Sigmoid colon (tissue), 7 donors: ENCODE data around the gene TBCD. TPM values are rescaled to one million over a fixed set of nuclear protein-coding genes. Genes with fewer than 3 reads are reported as not detected.

ENCODE experiments used
- DNase-seq: peaks from one replicate; pipeline ENCODE4 v3.0.0-alpha.2; 2019
- H3K27ac ChIP-seq, 4 donors: fragments of 200-600 bp; sonication (generic); one replicate each; pipeline ENCODE4 v1.5.1; 2016 to 2019; ENCODE audit warnings: mild to moderate bottlenecking in 1 of 4
- H3K27me3 ChIP-seq, 3 donors: fragments of 200-600 bp; sonication (generic); one replicate each; pipeline ENCODE4 v1.5.1; 2019; ENCODE audit warnings: mild to moderate bottlenecking in 1 of 3
- H3K36me3 ChIP-seq, 4 donors: fragments of 200-600 bp; sonication (generic); one replicate each; pipeline ENCODE4 v1.5.1; 2016 to 2019
- H3K4me1 ChIP-seq, 4 donors: fragments of 200-600 bp; sonication (generic); one replicate each; pipeline ENCODE4 v1.5.1; 2017 to 2019
- H3K4me3 ChIP-seq, 4 donors: fragments of 200-600 bp; sonication (generic); one replicate each; pipeline ENCODE4 v1.5.1; 2017 to 2019; ENCODE audit warnings: mild to moderate bottlenecking in 2 of 4, moderate library complexity in 1 of 4
- H3K9me3 ChIP-seq, 4 donors: fragments of 200-600 bp in 3 of 4; sonication (generic) in 3 of 4; one replicate each; pipeline versions ENCODE4 v1.5.1 to v1.6.1; 2013 to 2019
- EP300 ChIP-seq, 4 donors: sonication (generic); formaldehyde crosslinking; IDR thresholded peaks; one replicate each; pipeline ENCODE4 v1.6.1; 2017; ENCODE audit warnings: antibody characterized with exemption in 4 of 4
- POLR2A ChIP-seq, 2 donors: fragments of 450-650 bp; IDR thresholded peaks; one replicate each; pipeline ENCODE4 v1.6.1; 2016; ENCODE audit warnings: antibody characterized with exemption in 2 of 2, mild to moderate bottlenecking in 2 of 2, moderate library complexity in 2 of 2
- POLR2AphosphoS5 ChIP-seq, 4 donors: sonication (generic); formaldehyde crosslinking; IDR thresholded peaks; one replicate each; pipeline ENCODE4 v1.6.1; 2017; ENCODE audit warnings: antibody characterized with exemption in 4 of 4
- WGBS, 2 donors: extraction: QIAGEN DNeasy Blood & Tissue Kit; methylation state at CpG; one replicate each; pipeline ENCODE4 v1.1.7; 2013; 5-methylcytosine and 5-hydroxymethylcytosine counted together
- intact Hi-C: fragments of 100-400 bp; cut with DNase I; formaldehyde crosslinking; loops from one replicate; pipeline ENCODE4 v1.15.1; 2023
- polyA plus RNA-seq, 3 donors: library from polyadenylated mRNA; stranded (reverse); fragments of 200-250 nt; gene quantifications; one replicate each; pipeline ENCODE4 v1.2.3, GENCODE V29; 2013
- total RNA-seq, 4 donors: library from RNA; depleted of rRNA; stranded (reverse); fragments of >200 nt; gene quantifications; one replicate each; pipeline ENCODE4 v1.1.0, GENCODE V29; 2016
- TF ChIP-seq, protein P1 (sequence below), 4 experiments: fragments of 450-650 bp in 3 of 4; fragments of 200-600 bp in 1 of 4; IDR thresholded peaks; one replicate each; pipeline ENCODE4 v1.5.1; 2016 to 2019; ENCODE audit warnings: antibody characterized with exemption in 4 of 4, mild to moderate bottlenecking in 3 of 4, moderate library complexity in 2 of 4
- donor health status: healthy with polysubstance abuse.
- donor health status: Bipolar disorder and iron deficiency.
- donor health status: healthy.

Gene TBCD
- total and polyA plus RNA-seq, 7 donors = 11.1 to 77.4 (median 34.2) TPM

GRCh38 chr17:82989881-82990280 lies 238.0 kb downstream of the TBCD start:
- DNase-seq = no peak
- Histone ChIP-seq H3K9me3 (no peaks in the 10 kb centered on the region), H3K27ac (no peak overlapping the region), H3K27me3 (no peaks in the 10 kb centered on the region), H3K4me3 (no peak overlapping the region), H3K36me3 (no peaks in the 10 kb centered on the region), H3K4me1 (no peaks in the 10 kb centered on the region)
- intact Hi-C loops = no loop called here
- TF ChIP-seq, protein P1, sequence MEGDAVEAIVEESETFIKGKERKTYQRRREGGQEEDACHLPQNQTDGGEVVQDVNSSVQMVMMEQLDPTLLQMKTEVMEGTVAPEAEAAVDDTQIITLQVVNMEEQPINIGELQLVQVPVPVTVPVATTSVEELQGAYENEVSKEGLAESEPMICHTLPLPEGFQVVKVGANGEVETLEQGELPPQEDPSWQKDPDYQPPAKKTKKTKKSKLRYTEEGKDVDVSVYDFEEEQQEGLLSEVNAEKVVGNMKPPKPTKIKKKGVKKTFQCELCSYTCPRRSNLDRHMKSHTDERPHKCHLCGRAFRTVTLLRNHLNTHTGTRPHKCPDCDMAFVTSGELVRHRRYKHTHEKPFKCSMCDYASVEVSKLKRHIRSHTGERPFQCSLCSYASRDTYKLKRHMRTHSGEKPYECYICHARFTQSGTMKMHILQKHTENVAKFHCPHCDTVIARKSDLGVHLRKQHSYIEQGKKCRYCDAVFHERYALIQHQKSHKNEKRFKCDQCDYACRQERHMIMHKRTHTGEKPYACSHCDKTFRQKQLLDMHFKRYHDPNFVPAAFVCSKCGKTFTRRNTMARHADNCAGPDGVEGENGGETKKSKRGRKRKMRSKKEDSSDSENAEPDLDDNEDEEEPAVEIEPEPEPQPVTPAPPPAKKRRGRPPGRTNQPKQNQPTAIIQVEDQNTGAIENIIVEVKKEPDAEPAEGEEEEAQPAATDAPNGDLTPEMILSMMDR (IDR thresholded peaks at IDR 0.05) = no peak
- TF ChIP-seq EP300 (IDR thresholded peaks at IDR 0.05) (no peak), POLR2A (IDR thresholded peaks at IDR 0.05) (no peak), POLR2AphosphoS5 (IDR thresholded peaks at IDR 0.05) (no peak)
- 96 to 98% methylated on average over 5 of the region's 5 CpGs for WGBS, 2 donors

GRCh38 chr17:82993005-82993404 lies 241.1 kb downstream of the TBCD start:
- no peaks in the 10 kb centered on the region for H3K36me3 ChIP-seq
- no peak overlapping the region for H3K27ac ChIP-seq
- no peaks in the 10 kb centered on the region for H3K4me1 ChIP-seq
- no peak for DNase-seq
- TF ChIP-seq POLR2A (IDR thresholded peaks at IDR 0.05) = no peak
- TF ChIP-seq, protein P1 (IDR thresholded peaks at IDR 0.05) = no peak
- TF ChIP-seq POLR2AphosphoS5 (IDR thresholded peaks at IDR 0.05) = no peak
- TF ChIP-seq EP300 (IDR thresholded peaks at IDR 0.05) = no peak
- intact Hi-C loops = no loop called here
- no peaks in the 10 kb centered on the region for H3K27me3 ChIP-seq
- H3K9me3 ChIP-seq = no peaks in the 10 kb centered on the region
- no peak overlapping the region for H3K4me3 ChIP-seq

Other genes with a start within 250 kb of the TBCD start
- 10 to 100 TPM; 29.3 to 56.8 (median 40.5) TPM for gene FOXK2, start 232.3 kb upstream of the TBCD start, total RNA-seq
- gene FOXK2, start 232.3 kb upstream of the TBCD start, polyA plus RNA-seq = 10 to 100 TPM; 10.2 to 26.2 (median 11.6) TPM
- 10 to 100 TPM; 51.7 to 67.0 (median 66.7) TPM for gene WDR45B, start 103.6 kb upstream of the TBCD start, total RNA-seq
- 10 to 100 TPM; 62.5 to 70.1 (median 67.5) TPM for gene WDR45B, start 103.6 kb upstream of the TBCD start, polyA plus RNA-seq
- 10 to 100 TPM; 11.7 to 32.7 (median 21.6) TPM for gene RAB40B, start 53.4 kb upstream of the TBCD start, total RNA-seq
- 10 to 100 TPM; 14.0 to 26.4 (median 24.0) TPM for gene RAB40B, start 53.4 kb upstream of the TBCD start, polyA plus RNA-seq
- gene FN3KRP, start 35.4 kb upstream of the TBCD start, total RNA-seq = 10 to 100 TPM in 3 of 4 donors, 1 to 10 TPM in 1; 8.1 to 18.0 (median 13.1) TPM
- gene FN3KRP, start 35.4 kb upstream of the TBCD start, polyA plus RNA-seq = 10 to 100 TPM; 27.0 to 36.1 (median 33.5) TPM
- 10 to 100 TPM in 1 of 4 donors, 1 to 10 TPM in 3; 2.8 to 11.9 (median 6.6) TPM for gene FN3K, start 16.4 kb upstream of the TBCD start, total RNA-seq
- gene FN3K, start 16.4 kb upstream of the TBCD start, polyA plus RNA-seq = 10 to 100 TPM; 13.2 to 22.2 (median 20.5) TPM
- not detected for gene ZNF750, start 88.0 kb downstream of the TBCD start, total RNA-seq
- under 1 TPM in 1 of 3 donors, not detected in 2; 0.01 TPM for gene ZNF750, start 88.0 kb downstream of the TBCD start, polyA plus RNA-seq